ENCODE measurements around the gene PRDM15. TPM values are rescaled to one million over a fixed set of nuclear protein-coding genes. Genes with fewer than 3 reads are reported as not detected.
A peak's percentile ranks its signal among the peaks of the same experiment; 100 is the strongest.

The PRDM15 gene
- total RNA-seq (2021) (16.7 and 17.8 TPM in 2 replicates), Bru-seq, nascent RNA (percentile 62 among the genes with signal in this experiment), BruChase-seq, experiment 1, labeled RNA remaining after a 2-hour chase (percentile 64 among the genes with signal in this experiment), BruChase-seq, experiment 2, labeled RNA remaining after a 6-hour chase (percentile 80 among the genes with signal in this experiment)
- long read RNA-seq, full-length matches to known transcripts = 2 of 13 reads
- long read RNA-seq, partial matches to known transcripts = 3 of 13 reads
- long read RNA-seq, other reads (novel, unspliced or antisense) = 8 of 13 reads

- H3K27ac ChIP-seq (ENCODE audit: low read depth, low read length, poor library complexity, severe bottlenecking) = peak within 1 kb of the TSS; percentile 96
Measured at GRCh38 chr21:41879190-41879998, at the start of gene PRDM15. Gene PRDM15, minus strand, starts transcription at chr21:41879344. Its CDS starts 18,981 bp downstream, at chr21:41860363.

DNA sequence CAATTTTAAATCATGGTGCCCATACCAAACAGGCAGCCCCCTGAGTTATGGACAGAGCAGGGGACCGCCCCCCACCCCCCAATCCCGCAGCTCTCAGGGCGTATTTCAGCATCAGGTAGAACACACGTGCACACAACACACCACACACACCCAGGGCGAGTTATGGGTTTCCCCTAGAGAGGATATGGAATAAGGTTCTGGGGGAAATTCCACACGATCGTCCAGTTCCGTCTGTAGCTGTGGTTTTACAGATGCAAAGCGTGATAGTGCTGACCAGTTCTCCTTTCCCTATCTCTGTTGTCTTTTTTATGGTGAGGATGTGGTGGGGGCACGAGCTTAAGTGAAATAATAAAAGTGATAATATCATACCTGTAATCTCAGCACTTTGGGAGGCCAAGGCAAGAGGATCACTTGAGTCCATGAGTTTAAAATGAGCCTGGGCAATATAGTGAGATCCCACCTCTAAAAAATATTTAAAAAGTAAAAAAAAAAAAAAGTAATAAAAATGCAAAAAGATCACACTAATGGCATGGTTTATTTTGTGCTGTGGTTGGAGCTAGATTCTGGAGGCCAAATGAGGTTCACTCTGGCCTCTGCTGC lies 49.6 kb upstream of the PRDM15 start:
- Histone ChIP-seq H3K27ac (ENCODE audit: low read depth, low read length, poor library complexity, severe bottlenecking) (no peak overlapping the region), H3K4me3 (ENCODE audit: low read depth, low read length, poor library complexity, severe bottlenecking) (no peak overlapping the region), H3K36me3 (ENCODE audit: insufficient read depth, low read length, poor library complexity, severe bottlenecking) (no peaks in the 10 kb centered on the region), H3K27me3 (replicated peaks; ENCODE audit: insufficient read depth, low read depth, low read length, poor library complexity) (no peaks in the 10 kb centered on the region), H3K4me1 (ENCODE audit: insufficient read depth, low read length, poor library complexity, severe bottlenecking) (peaks cover 9% of the 10 kb centered on the region), H3K9me3 (ENCODE audit: low read depth, low read length, poor library complexity, severe bottlenecking) (no peaks in the 10 kb centered on the region)
- TF ChIP-seq EZH2 (IDR thresholded peaks at IDR 0.05; ENCODE audit: borderline replicate concordance, low read depth, low read length, poor library complexity, severe bottlenecking) (no peak), CTCF (conservative IDR thresholded peaks at IDR 0.05; ENCODE audit: low read depth, low read length) (no peak)
- no TSS peak for BruUV-seq (replicated peaks)
- intact Hi-C loops (cut with micrococcal nuclease; ENCODE audit: unreplicated experiment) = no loop called here
- CTCF ChIA-PET = no interaction called here
- POLR2A ChIA-PET (ENCODE audit: low non-redundant PET) = no interaction called here
- DNase-seq (ENCODE audit: low spot score) = no peak

More at GRCh38 chr21:41879190-41879998, at the start of gene PRDM15:
- BruUV-seq (replicated peaks) = no TSS peak
- intact Hi-C loops (cut with micrococcal nuclease; ENCODE audit: unreplicated experiment) = no loop called here
- peak within 1 kb of the TSS; percentile 81 for H3K4me3 ChIP-seq (ENCODE audit: low read depth, low read length, poor library complexity, severe bottlenecking)
- no peaks in the 10 kb centered on the region for H3K27me3 ChIP-seq (replicated peaks; ENCODE audit: insufficient read depth, low read depth, low read length, poor library complexity)
- DNase-seq (ENCODE audit: low spot score) = peak; percentile 90
- POLR2A ChIA-PET (ENCODE audit: low non-redundant PET) = no interaction called here
- CTCF ChIA-PET = no interaction called here
- H3K9me3 ChIP-seq (ENCODE audit: low read depth, low read length, poor library complexity, severe bottlenecking) = no peaks in the 10 kb centered on the region
- H3K4me1 ChIP-seq (ENCODE audit: insufficient read depth, low read length, poor library complexity, severe bottlenecking) = peaks cover 13% of the 10 kb centered on the region
- no peak for TF ChIP-seq EZH2 (IDR thresholded peaks at IDR 0.05; ENCODE audit: borderline replicate concordance, low read depth, low read length, poor library complexity, severe bottlenecking)
- TF ChIP-seq CTCF (conservative IDR thresholded peaks at IDR 0.05; ENCODE audit: low read depth, low read length) = no peak
- H3K36me3 ChIP-seq (ENCODE audit: insufficient read depth, low read length, poor library complexity, severe bottlenecking) = no peaks in the 10 kb centered on the region

DNA sequence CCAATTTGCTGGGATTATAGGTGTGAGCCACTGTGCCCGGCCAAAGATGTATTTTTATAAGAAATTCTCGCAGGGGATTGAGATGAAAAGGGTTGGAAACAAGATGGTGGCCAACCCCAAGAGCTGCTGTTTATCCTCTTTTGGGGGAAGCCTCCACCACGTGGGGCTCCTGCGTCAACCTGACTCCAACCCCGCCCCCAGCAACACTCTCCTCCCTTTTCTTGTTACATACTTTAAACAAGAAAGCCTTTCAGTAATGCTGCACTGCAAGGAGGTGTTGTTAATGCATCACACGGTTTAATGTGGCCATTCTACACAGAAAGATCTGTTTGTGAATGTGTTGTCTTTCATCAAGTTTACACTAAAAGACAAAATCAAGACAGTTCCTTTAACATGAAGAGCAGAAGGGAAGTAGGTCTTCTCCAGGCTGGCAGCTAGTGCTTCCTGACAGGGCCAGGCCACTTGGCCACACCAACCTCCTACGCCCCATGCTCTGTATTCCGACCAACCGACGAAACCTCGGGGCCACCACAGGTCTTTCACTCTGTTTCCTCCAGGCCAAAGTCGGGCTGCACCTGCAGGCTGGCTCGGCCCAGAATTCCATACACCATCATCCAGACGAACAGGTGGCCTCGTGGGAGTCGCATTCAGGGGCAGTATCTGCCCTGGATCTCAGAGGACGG lies 48.7 kb upstream of the PRDM15 start:
- DNase-seq (ENCODE audit: low spot score) = no peak
- Histone ChIP-seq H3K4me1 (ENCODE audit: insufficient read depth, low read length, poor library complexity, severe bottlenecking) (peaks cover 17% of the 10 kb centered on the region), H3K9me3 (ENCODE audit: low read depth, low read length, poor library complexity, severe bottlenecking) (no peaks in the 10 kb centered on the region), H3K27me3 (replicated peaks; ENCODE audit: insufficient read depth, low read depth, low read length, poor library complexity) (no peaks in the 10 kb centered on the region), H3K27ac (ENCODE audit: low read depth, low read length, poor library complexity, severe bottlenecking) (no peak overlapping the region), H3K4me3 (ENCODE audit: low read depth, low read length, poor library complexity, severe bottlenecking) (no peak overlapping the region), H3K36me3 (ENCODE audit: insufficient read depth, low read length, poor library complexity, severe bottlenecking) (no peaks in the 10 kb centered on the region)
- intact Hi-C loops (cut with micrococcal nuclease; ENCODE audit: unreplicated experiment) = no loop called here
- ChIA-PET CTCF (no interaction called here), POLR2A (ENCODE audit: low non-redundant PET) (no interaction called here)
- TF ChIP-seq EZH2 (IDR thresholded peaks at IDR 0.05; ENCODE audit: borderline replicate concordance, low read depth, low read length, poor library complexity, severe bottlenecking) (no peak), CTCF (conservative IDR thresholded peaks at IDR 0.05; ENCODE audit: low read depth, low read length) (no peak)
- BruUV-seq (replicated peaks) = no TSS peak

All from A673 (cell line).